Measurements from ENCODE around the gene NRP1.

GRCh38 chr10:33174674-33175434, 159.6 kb downstream of the NRP1 start:
- TF ChIP-seq POLR2A (IDR thresholded peaks at IDR 0.05): no peak
- TF ChIP-seq CTCF (IDR thresholded peaks at IDR 0.05): no peak

Measured in Peyer's patch (tissue), 4 donors.